HG02870 (cell line): ENCODE results near the gene MTUS2.

Experiments
- ATAC-seq: cut with Tn5 transposase; IDR thresholded peaks from one replicate; pipeline ENCODE4 v1.9.1; 2021; ENCODE audit warnings: mild to moderate bottlenecking, moderate library complexity; ENCODE audit not compliant: unreplicated experiment

Gene MTUS2

DNA sequence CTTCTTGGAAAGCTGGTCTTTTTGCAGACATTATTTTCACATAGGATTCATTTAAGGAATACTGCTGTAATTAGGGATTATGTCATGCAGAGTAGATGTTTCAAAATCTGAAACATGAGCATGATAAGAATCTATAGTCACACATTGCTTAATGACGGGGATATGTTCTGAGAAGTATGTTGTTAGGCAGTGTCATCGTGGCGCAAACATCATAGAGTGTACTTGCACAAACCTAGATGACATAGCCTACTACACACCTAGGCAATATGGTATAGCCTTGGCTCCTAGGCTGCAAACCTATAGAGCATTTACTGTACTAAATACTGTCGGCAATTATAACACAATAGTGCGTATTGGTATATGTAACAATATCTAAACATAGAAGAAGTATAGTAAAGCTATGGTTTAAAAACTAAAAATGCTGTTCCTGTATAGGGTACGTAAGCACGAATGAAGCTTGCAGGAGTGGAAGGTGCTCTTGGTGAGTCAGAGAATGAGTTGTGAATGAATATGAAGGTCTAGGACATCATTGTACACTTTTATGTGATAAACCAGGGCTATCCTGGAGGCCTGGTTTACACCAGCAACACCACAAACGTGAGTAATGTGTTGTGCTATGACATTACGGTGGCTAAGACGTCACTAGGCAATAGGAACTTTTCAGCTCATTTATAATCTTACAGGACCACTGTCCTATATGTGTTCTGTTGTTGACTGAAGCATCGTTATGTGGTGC, 283.1 kb downstream of the MTUS2 start:
- ATAC-seq: no peak

DNA sequence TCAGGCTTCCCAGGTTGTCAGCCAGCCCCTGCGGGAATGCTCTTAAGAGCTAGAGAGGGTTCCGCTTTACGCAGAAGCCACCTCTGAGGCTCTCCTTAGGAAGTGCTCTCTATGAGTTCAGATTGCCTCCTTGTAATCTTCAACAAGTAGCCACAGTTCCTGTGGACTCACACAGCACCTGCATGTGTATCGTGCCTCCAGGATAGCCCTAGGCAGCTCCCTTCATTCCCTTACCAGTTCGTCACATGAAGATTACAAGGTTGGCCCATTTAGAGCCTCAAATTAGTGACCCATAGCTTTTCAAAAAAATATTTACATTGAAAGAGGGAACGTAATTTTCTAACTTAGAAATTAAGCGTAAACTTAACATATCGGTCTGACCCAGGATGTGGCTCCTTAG, 284.3 kb downstream of the MTUS2 start:
- ATAC-seq: no peak

DNA sequence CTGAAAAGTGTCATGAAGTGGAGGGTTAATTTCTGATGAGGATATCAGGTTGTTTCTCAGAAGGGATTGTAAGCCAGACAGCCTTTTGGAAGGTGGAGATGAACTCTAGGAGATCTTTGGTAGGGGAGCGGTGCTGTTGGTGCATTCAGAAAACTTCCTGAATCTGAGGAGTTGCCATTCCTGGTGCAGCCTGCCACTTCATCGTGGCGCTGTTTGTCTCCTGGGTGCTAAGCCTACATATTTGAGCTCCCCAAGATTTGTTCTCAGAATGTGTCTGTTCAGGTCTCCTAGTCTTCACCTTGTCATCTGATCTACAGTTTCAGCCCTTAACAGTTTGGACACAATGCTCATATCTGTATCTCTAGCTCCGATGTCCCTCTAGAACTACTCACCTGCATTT, 285.6 kb downstream of the MTUS2 start:
- no peak for ATAC-seq

- no peak for ATAC-seq
Measured at GRCh38 chr13:29106651-29107050, 286.5 kb downstream of the MTUS2 start.

DNA sequence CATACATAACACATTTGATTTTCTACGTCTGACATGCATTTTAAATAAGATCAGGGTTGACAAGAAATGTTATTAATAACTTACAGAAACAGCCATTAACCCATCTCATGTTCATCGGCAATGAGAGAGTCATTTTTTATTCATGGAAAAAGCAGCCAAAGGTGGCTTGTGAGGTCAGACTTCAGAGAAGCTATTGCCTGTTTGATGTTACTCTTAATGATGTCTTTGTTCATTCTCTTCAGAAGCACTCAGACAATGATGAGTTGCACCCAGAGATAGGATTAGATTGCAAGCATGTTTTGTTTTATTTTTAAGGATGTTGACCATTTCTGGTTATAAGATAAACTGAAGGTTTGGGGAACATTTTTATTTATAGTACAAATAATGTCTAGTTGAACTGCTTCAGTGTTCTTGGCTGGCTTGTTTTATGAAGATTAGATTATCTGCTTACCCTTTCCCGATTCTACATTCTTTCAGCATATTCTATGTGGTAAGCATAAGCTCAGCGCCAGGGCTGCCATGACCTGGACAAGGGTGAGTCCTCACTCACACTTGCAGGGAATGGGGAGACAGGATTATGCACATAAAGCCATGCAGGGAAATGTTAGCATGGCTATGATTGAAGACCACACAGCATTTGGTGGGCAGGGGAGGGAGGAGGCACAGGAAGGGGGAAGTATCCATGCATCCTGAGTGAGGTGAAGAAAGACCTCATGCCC, 288.1 kb downstream of the MTUS2 start:
- no peak for ATAC-seq

- ATAC-seq: no peak
Measured at GRCh38 chr13:29109987-29110386, 289.8 kb downstream of the MTUS2 start.

- no peak for ATAC-seq
Measured at GRCh38 chr13:29111446-29111845, 291.3 kb downstream of the MTUS2 start.

- ATAC-seq: no peak
Measured at GRCh38 chr13:29115842-29116241, 295.7 kb downstream of the MTUS2 start.

- no peak for ATAC-seq
Measured at GRCh38 chr13:29117663-29118062, 297.5 kb downstream of the MTUS2 start.

GRCh38 chr13:29118471-29118870, 298.3 kb downstream of the MTUS2 start:
- no peak for ATAC-seq

- ATAC-seq: peak; percentile 73
Measured at GRCh38 chr13:29125191-29125933, 305.2 kb downstream of the MTUS2 start.

DNA sequence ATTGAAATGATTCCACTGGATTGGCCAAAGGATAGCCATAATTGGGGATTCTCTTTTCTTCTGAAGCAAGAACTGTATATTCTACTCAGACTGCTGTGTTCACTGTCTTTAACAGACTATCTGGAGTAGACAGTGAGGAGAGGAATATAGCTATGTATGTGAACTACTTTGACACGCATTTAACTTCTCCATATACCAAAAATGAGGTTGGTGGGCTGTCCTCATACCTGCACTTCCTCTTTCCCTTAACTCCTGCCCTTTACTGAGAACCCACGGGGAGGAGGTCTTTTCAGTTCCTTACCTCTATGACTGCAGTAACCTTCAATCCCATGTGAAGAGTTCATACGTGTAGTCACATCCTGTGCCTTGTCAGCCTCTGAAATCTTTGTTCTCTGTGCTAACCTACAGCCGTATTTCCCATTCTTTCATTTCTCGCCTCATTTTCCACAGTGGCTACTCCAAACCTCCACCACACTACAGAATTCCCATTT, 305.8 kb downstream of the MTUS2 start:
- peak; percentile 74 for ATAC-seq

- no peak for ATAC-seq
Measured at GRCh38 chr13:29129616-29130015, 309.5 kb downstream of the MTUS2 start.

GRCh38 chr13:29131159-29131558, 311.0 kb downstream of the MTUS2 start:
- no peak for ATAC-seq

DNA sequence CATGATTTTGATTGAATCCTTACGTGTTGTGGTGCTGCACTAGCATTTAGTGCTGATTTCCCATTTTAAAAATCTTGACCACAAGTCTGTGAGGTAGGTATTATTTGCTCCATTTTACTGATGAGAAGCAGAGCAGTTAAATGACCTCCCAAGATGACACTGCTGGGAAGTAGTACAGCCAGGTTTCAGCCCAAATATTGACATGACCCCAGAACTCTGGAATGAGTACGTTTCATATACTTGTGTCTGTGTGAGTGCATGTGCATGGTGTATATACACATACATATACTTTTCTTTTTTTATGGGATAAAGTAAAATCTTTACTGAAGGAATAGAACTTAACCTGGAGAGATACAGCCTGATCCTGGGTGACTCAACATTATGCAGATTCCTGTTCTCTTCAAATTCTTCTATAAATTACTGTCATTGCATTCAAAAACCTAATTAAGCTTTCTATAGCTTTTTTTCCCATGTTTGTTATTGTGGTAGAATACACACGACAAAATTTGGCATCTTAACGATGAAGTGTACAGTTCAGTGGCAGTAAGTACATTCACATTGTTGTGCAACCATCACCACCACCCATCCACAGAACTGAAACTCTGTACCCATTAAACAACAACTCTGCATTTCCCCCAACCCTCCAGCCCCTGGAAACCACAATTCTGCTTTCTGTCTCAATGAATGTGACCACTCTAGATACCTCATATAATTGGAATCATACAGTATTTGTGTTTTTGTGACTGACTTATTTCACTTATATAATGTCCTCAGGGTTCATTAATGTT, 311.9 kb downstream of the MTUS2 start:
- no peak for ATAC-seq

GRCh38 chr13:29136341-29136740, 316.2 kb downstream of the MTUS2 start:
- no peak for ATAC-seq

DNA sequence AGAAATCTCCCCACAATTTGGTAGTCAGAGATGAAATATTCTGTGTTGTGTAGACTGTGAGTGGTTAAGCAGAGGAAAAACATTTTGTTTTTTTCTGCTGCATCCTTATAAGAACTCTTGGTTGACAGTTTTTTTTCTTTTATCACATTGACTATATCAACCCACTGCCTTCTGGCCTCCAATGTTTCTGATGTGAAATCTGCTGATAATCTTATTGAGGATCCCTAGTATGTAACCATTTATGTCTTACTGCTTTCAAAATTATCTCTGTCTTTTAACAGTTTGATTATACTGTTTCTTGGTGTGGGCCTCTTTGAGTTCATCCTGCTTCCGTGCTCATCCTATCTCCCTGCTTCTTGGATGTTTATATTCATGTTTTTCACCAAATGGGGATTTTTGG, 316.9 kb downstream of the MTUS2 start:
- ATAC-seq: no peak

DNA sequence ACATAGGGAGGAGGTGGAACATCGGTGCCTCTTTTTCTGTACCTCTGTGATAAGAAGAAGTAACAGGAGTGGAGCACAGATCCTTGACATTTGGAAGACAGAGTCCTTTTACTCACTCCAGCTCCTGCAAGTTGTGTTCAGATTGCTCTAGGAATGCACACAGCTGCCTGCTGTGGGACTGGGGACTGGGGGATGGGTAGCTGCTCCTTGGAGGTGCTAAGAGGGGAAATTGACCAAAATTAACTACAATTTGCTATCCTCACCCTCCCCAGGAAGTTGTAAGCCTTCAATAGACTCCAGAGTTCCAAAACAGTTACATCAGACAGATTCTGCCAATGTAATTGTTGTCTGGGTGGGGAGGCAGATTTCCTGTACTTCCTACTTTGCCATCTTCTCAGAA, 317.9 kb downstream of the MTUS2 start:
- no peak for ATAC-seq

DNA sequence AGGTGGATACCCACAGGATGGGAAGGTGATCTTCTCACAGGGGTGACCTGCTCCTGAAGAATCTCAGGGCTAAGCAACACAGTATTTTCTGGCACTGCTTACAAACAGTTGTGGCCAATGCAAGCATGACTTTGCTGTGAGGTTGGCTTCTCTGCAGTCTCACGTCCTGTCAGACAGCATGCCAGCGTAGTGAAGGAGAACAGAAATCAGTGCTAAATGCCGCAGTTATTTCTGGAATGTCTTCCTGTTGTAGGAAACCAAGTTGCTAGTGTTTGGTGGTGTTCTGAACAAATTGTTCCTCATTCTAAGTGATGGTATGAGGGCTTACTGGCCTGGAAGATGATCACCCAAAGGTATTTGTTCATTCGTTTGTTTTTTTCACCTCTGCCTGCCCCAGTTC, 320.1 kb downstream of the MTUS2 start:
- ATAC-seq: no peak

DNA sequence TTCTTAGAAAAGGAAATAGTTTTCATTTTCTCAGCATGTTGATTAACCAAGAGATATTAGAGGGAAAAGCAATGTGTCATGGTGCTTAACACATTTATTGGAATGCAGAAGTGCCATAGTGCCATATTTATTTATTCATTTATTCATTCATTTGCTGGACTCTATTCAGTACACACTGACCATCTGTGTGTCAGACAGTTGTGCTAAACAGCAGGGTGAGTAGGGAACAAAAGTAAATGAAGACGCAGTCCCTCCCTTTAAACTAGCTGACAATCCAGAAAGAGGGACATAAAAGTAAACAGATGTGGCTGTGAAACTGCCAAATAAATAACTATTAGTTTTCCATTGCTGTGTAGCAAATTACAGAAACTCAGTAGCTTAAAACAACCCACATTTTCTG, 323.7 kb downstream of the MTUS2 start:
- ATAC-seq: no peak

DNA sequence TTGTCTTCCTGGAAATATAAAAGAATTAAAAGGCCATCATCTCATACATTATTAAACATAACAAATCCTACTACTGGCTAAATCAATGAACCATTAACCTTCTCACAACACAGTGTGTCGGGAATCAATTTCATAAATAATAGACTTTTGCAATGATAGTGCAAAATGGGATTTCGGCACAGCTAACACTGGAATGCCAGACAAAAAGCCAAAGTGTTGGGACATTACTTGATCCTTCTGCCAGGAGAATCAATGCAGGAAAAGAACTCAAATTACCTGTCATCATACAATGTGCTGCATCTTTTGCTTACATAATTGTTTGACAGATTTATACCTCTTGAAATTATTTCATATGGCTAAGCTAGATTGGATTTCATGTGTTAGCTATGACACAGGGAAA, 334.3 kb downstream of the MTUS2 start:
- ATAC-seq: no peak
